Myocyte (in vitro differentiated cells): ENCODE results near the gene RXRA. TPM values are rescaled to one million over a fixed set of nuclear protein-coding genes. Genes with fewer than 3 reads are reported as not detected.

ENCODE experiments used
- DNase-seq: peaks from one replicate; pipeline ENCODE4 v3.0.0-alpha.2; 2012; ENCODE audit warnings: low read depth
- total RNA-seq: library from RNA; depleted of rRNA; stranded (reverse); fragments of >200 nt; gene quantifications from 2 replicates; pipeline ENCODE4 v1.2.3, GENCODE V29; 2014

Gene RXRA
- total RNA-seq, 1 donor from 2014 or later: 25.4 TPM

GRCh38 chr9:134322781-134323241 is 3.4 kb upstream of the RXRA start:
- no peak for DNase-seq

- peak; percentile 28 for DNase-seq
These were observed 2.4 kb upstream of the RXRA start for GRCh38 chr9:134323741-134324358.

- peak; percentile 46 for DNase-seq
These were observed 1.7 kb upstream of the RXRA start for GRCh38 chr9:134324359-134325095.

GRCh38 chr9:134325096-134325812 is 1.0 kb upstream of the RXRA start:
- DNase-seq: peak; percentile 63

GRCh38 chr9:134326724-134327601 is 708 bp downstream of the RXRA start:
- peak; percentile 45 for DNase-seq

GRCh38 chr9:134327671-134328231 is 1.5 kb downstream of the RXRA start:
- DNase-seq: no peak

GRCh38 chr9:134328341-134328840 is 2.1 kb downstream of the RXRA start:
- DNase-seq: peak; percentile 52

GRCh38 chr9:134328841-134329575 is 2.8 kb downstream of the RXRA start:
- DNase-seq: peak; percentile 38

- peak; percentile 60 for DNase-seq
These were observed 3.3 kb downstream of the RXRA start for GRCh38 chr9:134329576-134329855.

- peak; percentile 84 for DNase-seq
These were observed 3.6 kb downstream of the RXRA start for GRCh38 chr9:134329886-134330285.

- DNase-seq: no peak
These were observed 4.3 kb downstream of the RXRA start for GRCh38 chr9:134330590-134330989.

GRCh38 chr9:134331186-134332025 is 5.2 kb downstream of the RXRA start:
- no peak for DNase-seq

GRCh38 chr9:134332266-134332665 is 6.0 kb downstream of the RXRA start:
- no peak for DNase-seq

GRCh38 chr9:134332841-134333233 is 6.6 kb downstream of the RXRA start:
- DNase-seq: no peak

- DNase-seq: no peak
These were observed 7.1 kb downstream of the RXRA start for GRCh38 chr9:134333234-134333873.

- no peak for DNase-seq
These were observed 7.8 kb downstream of the RXRA start for GRCh38 chr9:134333874-134334581.

GRCh38 chr9:134335061-134335460 is 8.8 kb downstream of the RXRA start:
- DNase-seq: no peak
